GM06990 (cell line): Measurements from ENCODE around the gene ARHGAP15.

ENCODE experiments used
- DNase-seq: peaks from one replicate; pipeline ENCODE4 v3.0.0-alpha.2; 2011; ENCODE audit not compliant: insufficient read length; ENCODE audit errors: extremely low read depth
- H3K27me3 ChIP-seq: replicated peaks from 2 replicates; pipeline ENCODE4 v1.6.0; 2011; ENCODE audit warnings: low read length; ENCODE audit not compliant: control insufficient read depth, insufficient read depth
- H3K36me3 ChIP-seq: 2 replicates; pipeline ENCODE4 v1.5.1; 2011; ENCODE audit warnings: low read length; ENCODE audit not compliant: control insufficient read depth, insufficient read depth
- H3K4me3 ChIP-seq: replicated peaks from 2 replicates; pipeline ENCODE4 v1.5.1; 2011; ENCODE audit warnings: low read depth, mild to moderate bottlenecking, control low read depth, low read length
- CTCF ChIP-seq: IDR thresholded peaks from 2 replicates; pipeline ENCODE4 v1.5.1; 2011; ENCODE audit warnings: low read length, control low read depth, mild to moderate bottlenecking, inconsistent platforms; ENCODE audit not compliant: insufficient read depth, poor library complexity, severe bottlenecking

ARHGAP15 gene

GRCh38 chr2:143514413-143514812 is 385.2 kb downstream of the ARHGAP15 start:
- Histone ChIP-seq H3K36me3 (peaks cover 3% of the 10 kb centered on the region; the same call in 1 of the 2 replicates), H3K27me3 (no peaks in the 10 kb centered on the region), H3K4me3 (no peak overlapping the region)
- no peak for DNase-seq
- no peak for TF ChIP-seq CTCF

- TF ChIP-seq CTCF = no peak
- Histone ChIP-seq H3K27me3 (no peaks in the 10 kb centered on the region), H3K4me3 (no peak overlapping the region), H3K36me3 (peaks cover 3% of the 10 kb centered on the region; the same call in 1 of the 2 replicates)
- no peak for DNase-seq
Observed at GRCh38 chr2:143515318-143515717, 386.1 kb downstream of the ARHGAP15 start.

DNA sequence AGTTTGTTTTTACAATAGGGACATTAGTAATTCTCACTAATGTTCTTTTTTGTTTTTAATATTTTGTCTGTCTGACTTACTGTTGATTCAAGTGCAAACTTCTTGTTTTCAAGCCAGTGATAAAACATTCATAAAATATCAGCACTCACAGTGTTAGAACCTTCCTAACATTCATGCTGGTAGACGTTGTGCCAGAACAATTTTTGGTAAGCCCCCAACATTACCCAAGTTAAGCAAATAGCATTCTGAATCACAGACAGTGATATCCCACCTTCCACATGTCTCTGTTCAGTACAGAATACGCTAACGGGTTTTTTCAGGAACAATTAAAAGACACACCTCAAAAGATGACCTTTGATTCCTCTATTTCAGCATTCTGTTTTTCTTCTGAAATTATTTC is 390.3 kb downstream of the ARHGAP15 start:
- no peak overlapping the region for H3K4me3 ChIP-seq
- peaks cover 3% of the 10 kb centered on the region; the same call in 1 of the 2 replicates for H3K36me3 ChIP-seq
- H3K27me3 ChIP-seq = no peaks in the 10 kb centered on the region
- no peak for TF ChIP-seq CTCF
- DNase-seq = no peak

GRCh38 chr2:143521396-143521795 is 392.2 kb downstream of the ARHGAP15 start:
- Histone ChIP-seq H3K4me3 (no peak overlapping the region), H3K36me3 (peaks cover 3% of the 10 kb centered on the region; the same call in 1 of the 2 replicates), H3K27me3 (no peaks in the 10 kb centered on the region)
- TF ChIP-seq CTCF = no peak
- DNase-seq = no peak

DNA sequence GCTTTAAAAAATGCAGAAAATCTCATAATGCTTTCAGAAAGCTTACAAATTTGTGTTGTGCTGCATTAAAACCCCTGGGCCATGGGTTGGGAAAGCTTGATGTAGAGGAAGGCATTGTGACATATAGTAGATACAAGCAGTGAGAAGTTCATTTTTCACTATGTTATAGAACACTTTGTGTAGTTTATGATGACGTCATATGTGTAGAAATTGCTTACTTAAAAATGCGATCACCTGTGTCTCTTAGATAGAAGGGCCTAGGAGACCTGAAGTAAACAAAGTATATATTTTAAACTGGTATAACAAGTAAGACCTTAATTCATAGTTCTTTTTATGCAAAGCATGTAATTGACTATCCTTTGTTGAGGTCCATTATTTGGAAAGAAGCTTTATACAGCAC is 393.5 kb downstream of the ARHGAP15 start:
- no peak overlapping the region for H3K4me3 ChIP-seq
- peaks cover 3% of the 10 kb centered on the region; the same call in 1 of the 2 replicates for H3K36me3 ChIP-seq
- no peak for TF ChIP-seq CTCF
- DNase-seq = no peak
- H3K27me3 ChIP-seq = no peaks in the 10 kb centered on the region

- no peak overlapping the region for H3K4me3 ChIP-seq
- no peak for TF ChIP-seq CTCF
- peaks cover 1% of the 10 kb centered on the region; the same call in 1 of the 2 replicates for H3K36me3 ChIP-seq
- no peak for DNase-seq
- no peaks in the 10 kb centered on the region for H3K27me3 ChIP-seq
Observed at GRCh38 chr2:143524119-143524553, 394.9 kb downstream of the ARHGAP15 start.
